GM12891 (cell line): Measurements from ENCODE around the gene ITPR3.

Source experiments
- POLR2A ChIP-seq: IDR thresholded peaks from 2 replicates; pipeline ENCODE4 v1.6.1; 2011; ENCODE audit warnings: low read depth, low read length, control low read depth
- POLR2AphosphoS5 ChIP-seq: IDR thresholded peaks from 2 replicates; pipeline ENCODE4 v1.6.1; 2011; ENCODE audit warnings: low read depth, low read length, control low read depth

GRCh38 chr6:33682341-33682740 is 61.2 kb downstream of the ITPR3 start:
- TF ChIP-seq POLR2A (no peak), POLR2AphosphoS5 (no peak)
